Measurements from ENCODE around the gene ZNF200.

- TF ChIP-seq CTCF (conservative IDR thresholded peaks at IDR 0.05; ENCODE audit: low read depth, low read length) = no peak
- no peak for TF ChIP-seq EZH2 (IDR thresholded peaks at IDR 0.05; ENCODE audit: low read length, unreplicated experiment)
- TF ChIP-seq EZH2phosphoT487 (IDR thresholded peaks at IDR 0.05; ENCODE audit: borderline replicate concordance, low read length) = no peak
These were observed 46.9 kb downstream of the ZNF200 start, which contains the start of gene OR1F1 for GRCh38 chr16:3187798-3188674.

Data from PC-3 (cell line).